Esophagus (tissue), 2 donors: ENCODE data around the gene PLK5. TPM values are rescaled to one million over a fixed set of nuclear protein-coding genes. Genes with fewer than 3 reads are reported as not detected.
A peak's percentile ranks its signal among the peaks of the same experiment; 100 is the strongest.

Experiments
- H3K27ac ChIP-seq, 2 donors: one replicate each; pipeline ENCODE4 v1.5.1; 2013; ENCODE audit warnings: low read depth in 2 of 2, mild to moderate bottlenecking in 2 of 2, inconsistent platforms in 1 of 2, low read length in 1 of 2, moderate library complexity in 1 of 2
- H3K27me3 ChIP-seq, 2 donors: one replicate each; pipeline ENCODE4 v1.6.1; 2013; ENCODE audit warnings: low read length in 2 of 2, control low read depth in 1 of 2, mild to moderate bottlenecking in 1 of 2; ENCODE audit not compliant: insufficient read depth in 2 of 2, control insufficient read depth in 1 of 2
- H3K36me3 ChIP-seq, 2 donors: one replicate each; pipeline ENCODE4 v1.6.1; 2013; ENCODE audit warnings: low read length in 1 of 2; ENCODE audit not compliant: control insufficient read depth in 2 of 2, insufficient read depth in 2 of 2
- H3K4me1 ChIP-seq, 2 donors: one replicate each; pipeline ENCODE4 v1.6.1; 2013; ENCODE audit warnings: low read length in 1 of 2; ENCODE audit not compliant: control insufficient read depth in 2 of 2, insufficient read depth in 2 of 2
- H3K4me3 ChIP-seq, 2 donors: one replicate each; pipeline ENCODE4 v1.5.1; 2013; ENCODE audit warnings: low read length in 2 of 2, mild to moderate bottlenecking in 2 of 2, low read depth in 1 of 2, moderate library complexity in 1 of 2
- H3K9me3 ChIP-seq, 2 donors: one replicate each; pipeline ENCODE4 v1.6.1; 2013; ENCODE audit warnings: mild to moderate bottlenecking in 2 of 2, low read depth in 1 of 2, low read length in 1 of 2, moderate library complexity in 1 of 2; ENCODE audit not compliant: control insufficient read depth in 2 of 2, insufficient read depth in 1 of 2
- WGBS, 2 donors: extraction: QIAGEN DNeasy Blood & Tissue Kit; methylation state at CpG; one replicate each; pipeline ENCODE4 v1.1.7; 2013; 5-methylcytosine and 5-hydroxymethylcytosine counted together
- polyA plus RNA-seq, 2 donors: library from polyadenylated mRNA; stranded (reverse); fragments of 200-250 nt; gene quantifications; one replicate each; pipeline ENCODE4 v1.2.3, GENCODE V29; 2013
- donor health status: healthy with polysubstance abuse.
- donor health status: Bipolar disorder and iron deficiency.

The PLK5 gene
- polyA plus RNA-seq, 2 donors: 0.13 to 0.53 TPM

- H3K4me3 ChIP-seq: peak overlapping the region in 1 of 2 donors; percentile 34
- peaks cover 11 to 33% of the 10 kb centered on the region in 2 donors for H3K4me1 ChIP-seq
- peak overlapping the region; percentile 75 to 88 for H3K27ac ChIP-seq
- H3K36me3 ChIP-seq: no peaks in the 10 kb centered on the region
- WGBS, 2 donors: 1 to 2% methylated on average over 39 to 46 of the region's 46 CpGs
- H3K27me3 ChIP-seq: peaks cover 0 to under 1% of the 10 kb centered on the region in 2 donors
- no peaks in the 10 kb centered on the region for H3K9me3 ChIP-seq
Measured at GRCh38 chr19:1507763-1508506, 15.9 kb upstream of the PLK5 start.

- H3K27ac ChIP-seq: peak overlapping the region; percentile 36 to 75
- H3K9me3 ChIP-seq: no peaks in the 10 kb centered on the region
- H3K4me1 ChIP-seq: peaks cover 10 to 28% of the 10 kb centered on the region in 2 donors
- no peaks in the 10 kb centered on the region for H3K36me3 ChIP-seq
- peak overlapping the region in 1 of 2 donors; percentile 19 for H3K4me3 ChIP-seq
- no peaks in the 10 kb centered on the region for H3K27me3 ChIP-seq
- 25 to 32% methylated on average over 8 to 12 of the region's 12 CpGs for WGBS, 2 donors
Measured at GRCh38 chr19:1508507-1508856, 15.4 kb upstream of the PLK5 start.

- H3K27ac ChIP-seq: peak overlapping the region; percentile 71 to 79
- WGBS, 2 donors: 39 to 46% methylated on average over 11 of the region's 11 CpGs
- no peak overlapping the region for H3K4me3 ChIP-seq
- H3K27me3 ChIP-seq: no peaks in the 10 kb centered on the region
- no peaks in the 10 kb centered on the region for H3K9me3 ChIP-seq
- peaks cover 5 to 24% of the 10 kb centered on the region in 2 donors for H3K4me1 ChIP-seq
- H3K36me3 ChIP-seq: no peaks in the 10 kb centered on the region
Measured at GRCh38 chr19:1509602-1510441, 14.1 kb upstream of the PLK5 start.

GRCh38 chr19:1510442-1510806 lies 13.5 kb upstream of the PLK5 start:
- 19 to 22% methylated on average over 17 to 25 of the region's 25 CpGs for WGBS, 2 donors
- H3K4me3 ChIP-seq: peak overlapping the region in 1 of 2 donors; percentile 7
- peaks cover 5 to 24% of the 10 kb centered on the region in 2 donors for H3K4me1 ChIP-seq
- H3K27me3 ChIP-seq: no peaks in the 10 kb centered on the region
- H3K36me3 ChIP-seq: no peaks in the 10 kb centered on the region
- no peaks in the 10 kb centered on the region for H3K9me3 ChIP-seq
- peak overlapping the region; percentile 71 to 79 for H3K27ac ChIP-seq

GRCh38 chr19:1510807-1511206 lies 13.1 kb upstream of the PLK5 start:
- H3K27me3 ChIP-seq: no peaks in the 10 kb centered on the region
- peaks cover 5 to 24% of the 10 kb centered on the region in 2 donors for H3K4me1 ChIP-seq
- H3K9me3 ChIP-seq: no peaks in the 10 kb centered on the region
- H3K36me3 ChIP-seq: no peaks in the 10 kb centered on the region
- H3K4me3 ChIP-seq: peak overlapping the region in 1 of 2 donors; percentile 7
- peak overlapping the region; percentile 59 to 71 for H3K27ac ChIP-seq
- 33% methylated on average over 9 of the region's 9 CpGs for WGBS, 2 donors

GRCh38 chr19:1511318-1512317 lies 12.3 kb upstream of the PLK5 start:
- Histone ChIP-seq H3K9me3 (no peaks in the 10 kb centered on the region), H3K4me1 (peaks cover 5 to 24% of the 10 kb centered on the region in 2 donors), H3K27me3 (no peaks in the 10 kb centered on the region), H3K27ac (peak overlapping the region; percentile 3 to 59), H3K4me3 (peak overlapping the region; percentile 34 to 58), H3K36me3 (no peaks in the 10 kb centered on the region)
- WGBS, 2 donors: 37 to 50% methylated on average over 22 of the region's 22 CpGs

- WGBS, 2 donors: 1 to 3% methylated on average over 52 to 78 of the region's 78 CpGs
- Histone ChIP-seq H3K4me3 (peak within 1 kb of the TSS; percentile 50 to 58), H3K27ac (peak within 1 kb of the TSS; percentile 69 to 80), H3K4me1 (peaks cover 5 to 19% of the 10 kb centered on the region in 2 donors), H3K9me3 (no peaks in the 10 kb centered on the region), H3K27me3 (no peaks in the 10 kb centered on the region), H3K36me3 (no peaks in the 10 kb centered on the region)
Measured at GRCh38 chr19:1512671-1513498, 11.0 kb upstream of the PLK5 start, which contains the start of gene ADAMTSL5. ADAMTSL5 (minus strand) TSS chr19:1513019; CDS start chr19:1510943, 2,076 bp downstream.

GRCh38 chr19:1513499-1514294 lies 10.2 kb upstream of the PLK5 start:
- WGBS, 2 donors: 4 to 6% methylated on average over 32 to 52 of the region's 52 CpGs
- H3K27me3 ChIP-seq: no peaks in the 10 kb centered on the region
- H3K27ac ChIP-seq: peak overlapping the region; percentile 69 to 80

More at GRCh38 chr19:1513499-1514294, 10.2 kb upstream of the PLK5 start:
- Histone ChIP-seq H3K4me3 (peak overlapping the region; percentile 50 to 58), H3K4me1 (peaks cover 5 to 16% of the 10 kb centered on the region in 2 donors), H3K9me3 (peaks cover 0 to 4% of the 10 kb centered on the region in 2 donors), H3K36me3 (no peaks in the 10 kb centered on the region)
